NCI-H2196 (cell line): Measurements from ENCODE around the gene HMOX1.
"Not testable (repeated sequence)": the region's sequence is repeated elsewhere in the genome, so short reads cannot be mapped to it uniquely, and the experiment has no call there.

Experiments
- DNase-seq: peaks from one replicate; lab custom pipeline; 2025; ENCODE audit not compliant: unreplicated experiment; lab: John Stamatoyannopoulos, UW

HMOX1 gene

GRCh38 chr22:35431483-35432227 is 50.8 kb downstream of the HMOX1 start:
- no peak for DNase-seq

- DNase-seq, result no peak
Observed at GRCh38 chr22:35432228-35432905, 51.5 kb downstream of the HMOX1 start.

- no peak for DNase-seq
Observed at GRCh38 chr22:35434061-35434710, 53.3 kb downstream of the HMOX1 start.

- DNase-seq, result no peak
Observed at GRCh38 chr22:35435201-35435740, 54.4 kb downstream of the HMOX1 start.

GRCh38 chr22:35436421-35436820 is 55.5 kb downstream of the HMOX1 start:
- DNase-seq, result no peak

GRCh38 chr22:35437049-35437448 is 56.2 kb downstream of the HMOX1 start:
- peak; percentile 42 for DNase-seq

GRCh38 chr22:35438673-35439364 is 57.9 kb downstream of the HMOX1 start:
- DNase-seq, result not testable (repeated sequence)

- no peak for DNase-seq
Observed at GRCh38 chr22:35439365-35439717, 58.4 kb downstream of the HMOX1 start.

GRCh38 chr22:35440129-35440528 is 59.2 kb downstream of the HMOX1 start:
- no peak for DNase-seq

GRCh38 chr22:35441489-35442100 is 60.7 kb downstream of the HMOX1 start:
- DNase-seq, result no peak

- DNase-seq, result no peak
Observed at GRCh38 chr22:35442471-35442870, 61.6 kb downstream of the HMOX1 start.

GRCh38 chr22:35443338-35443737 is 62.4 kb downstream of the HMOX1 start:
- no peak for DNase-seq
